ENCODE data around the gene KANSL2. TPM values are rescaled to one million over a fixed set of nuclear protein-coding genes. Genes with fewer than 3 reads are reported as not detected.

The KANSL2 gene
- total and polyA plus RNA-seq, 2 of the 13 experiments (the other 11 are each of a cell fraction or from before 2014, with no cell fraction given) = 24.1 to 41.3 TPM

GRCh38 chr12:48716168-48716492, 34.1 kb upstream of the KANSL2 start (continued):
- TF ChIP-seq ZNF543 (CRISPR knock-in tag; IDR thresholded peaks at IDR 0.05) = 0 out of 2 replicates have a peak, but pooled peaks have one; percentile 9
- TF ChIP-seq FOXO4 (CRISPR knock-in tag; conservative IDR thresholded peaks at IDR 0.05) = no peak
- 0 out of 2 replicates have a peak, but pooled peaks have one; percentile 20 for TF ChIP-seq KDM3A (CRISPR knock-in tag; IDR thresholded peaks at IDR 0.05; ENCODE audit: low read depth)

GRCh38 chr12:48712209-48712608, 30.2 kb upstream of the KANSL2 start:
- FAIRE-seq (no peak), ATAC-seq (no peak), DNase-seq (ENCODE audit: low spot score) (no peak)
- H3K79me2 ChIP-seq (ENCODE audit: insufficient read depth, low read length) = peaks cover 79% of the 10 kb centered on the region
- in situ Hi-C loops (cut with HindIII; ENCODE audit: extremely low pct_ligation_motif_present, low pct_unique_long_range_greater_than_20kb) (no loop called here), intact Hi-C loops (cut with micrococcal nuclease; ENCODE audit: unreplicated experiment) (loop anchor here (1.0 kb wide), 1 partner anchor 12 kb away; no protein-coding TSS in a partner anchor)
- peaks cover 34% of the 10 kb centered on the region for H4K20me1 ChIP-seq (ENCODE audit: insufficient read depth, low read length)
- H3K4me1 ChIP-seq (ENCODE audit: insufficient read depth, low read length) = peaks cover 30% of the 10 kb centered on the region
- H3K36me3 ChIP-seq (replicated peaks in 1 of 2; ENCODE audit: control insufficient read depth in 1 of 2, insufficient read depth in 2 of 2, low read length in 2 of 2) = peaks cover 2 to 9% of the 10 kb centered on the region in 2 experiments; a peak in 3 of 5 replicates
- no peaks in the 10 kb centered on the region for H3K9me3 ChIP-seq (ENCODE audit: low read length)
- TF ChIP-seq TRAFD1 (CRISPR knock-in tag; IDR thresholded peaks at IDR 0.05; ENCODE audit: borderline replicate concordance) = no peak
- no peak for TF ChIP-seq TEF (CRISPR knock-in tag; IDR thresholded peaks at IDR 0.05)
- TF ChIP-seq ZBTB26 (CRISPR knock-in tag; IDR thresholded peaks at IDR 0.05; ENCODE audit: borderline replicate concordance) = no peak
- no peak for TF ChIP-seq THYN1 (CRISPR knock-in tag; IDR thresholded peaks at IDR 0.05; ENCODE audit: borderline replicate concordance, low read depth)
- TF ChIP-seq CBX2 (IDR thresholded peaks at IDR 0.05; ENCODE audit: low read depth, low read length) = no peak
- no peak for TF ChIP-seq CBX2 (CRISPR knock-in tag; IDR thresholded peaks at IDR 0.05; ENCODE audit: low read depth)
- no peak for TF ChIP-seq SAFB2 (CRISPR knock-in tag; IDR thresholded peaks at IDR 0.05; ENCODE audit: borderline replicate concordance, low read depth)
- TF ChIP-seq KDM5A (IDR thresholded peaks at IDR 0.05; ENCODE audit: borderline replicate concordance, low read length) = no peak
- no peak for TF ChIP-seq BRF2 (CRISPR knock-in tag; IDR thresholded peaks at IDR 0.05)
- no peak for TF ChIP-seq CCDC6 (CRISPR knock-in tag; IDR thresholded peaks at IDR 0.05)
- no peak for TF ChIP-seq ZNF503 (CRISPR knock-in tag; IDR thresholded peaks at IDR 0.05)
- no peak overlapping the region for H3K9ac ChIP-seq (ENCODE audit: insufficient read depth, low read depth, low read length)
- no peak overlapping the region for H3K27ac ChIP-seq (ENCODE audit: extremely low read length, insufficient read depth, low read length)
- CTCF ChIA-PET (ENCODE audit: low intra/inter-chr PET ratio, low total read pairs) = no interaction called here
- H3K4me2 ChIP-seq (ENCODE audit: low read depth, low read length) = no peak overlapping the region
- POLR2A ChIA-PET = no interaction called here
- H3K4me3 ChIP-seq (replicated peaks in 1 of 3; ENCODE audit: insufficient read depth in 1 of 3, low read depth in 2 of 3, low read length in 3 of 3) = no peak overlapping the region
- peaks cover 0 to 4% of the 10 kb centered on the region in 2 experiments; a peak in 1 of 5 replicates for H3K27me3 ChIP-seq (ENCODE audit: control insufficient read depth in 1 of 2, insufficient read depth in 2 of 2, low read length in 2 of 2)
- WGBS (ENCODE audit: low lambda C conversion rate) = 96% methylated on average over 10 of the region's 10 CpGs
- no peak overlapping the region for H2AFZ ChIP-seq (ENCODE audit: low read length)
- no TSS peak for BruUV-seq (replicated peaks)
